Ascending aorta (tissue), 2 donors: ENCODE data around the gene PROSER3. TPM values are rescaled to one million over a fixed set of nuclear protein-coding genes. Genes with fewer than 3 reads are reported as not detected.

ENCODE experiments used
- DNase-seq, 2 donors: peaks; one replicate each; pipeline ENCODE4 v3.0.0-alpha.2; 2019; ENCODE audit warnings: low spot score in 2 of 2
- H3K27ac ChIP-seq, 2 donors: fragments of 200-600 bp; sonication (generic); one replicate each; pipeline ENCODE4 v1.5.1; 2016 to 2017; ENCODE audit warnings: mild to moderate bottlenecking in 1 of 2
- H3K27me3 ChIP-seq: fragments of 200-600 bp; sonication (generic); one replicate; pipeline ENCODE4 v1.5.1; 2017
- H3K36me3 ChIP-seq, 2 donors: fragments of 200-600 bp; sonication (generic); one replicate each; pipeline ENCODE4 v1.5.1; 2016
- H3K4me1 ChIP-seq, 2 donors: fragments of 200-600 bp; sonication (generic); one replicate each; pipeline ENCODE4 v1.5.1; 2016 to 2017; ENCODE audit warnings: mild to moderate bottlenecking in 1 of 2
- H3K4me3 ChIP-seq, 2 donors: fragments of 200-600 bp; sonication (generic); one replicate each; pipeline ENCODE4 v1.5.1; 2016 to 2017; ENCODE audit warnings: mild to moderate bottlenecking in 1 of 2
- H3K9me3 ChIP-seq, 2 donors: fragments of 200-600 bp; sonication (generic); one replicate each; pipeline ENCODE4 v1.5.1; 2016
- intact Hi-C: fragments of 100-400 bp; cut with DNase I; formaldehyde crosslinking; loops from one replicate; pipeline ENCODE4 v1.15.1; 2023
- total RNA-seq: library from RNA; depleted of rRNA; stranded (reverse); fragments of >200 nt; gene quantifications from one replicate; pipeline ENCODE4 v1.1.0, GENCODE V29; 2016
- TF ChIP-seq, protein P1 (sequence below), 3 experiments: fragments of 200-600 bp in 2 of 3; fragments of 450-650 bp in 1 of 3; sonication (generic) in 2 of 3; IDR thresholded peaks; one replicate each; pipeline ENCODE4 v1.5.1; 2016 to 2019; ENCODE audit warnings: antibody characterized with exemption in 3 of 3, mild to moderate bottlenecking in 1 of 3, moderate library complexity in 1 of 3

PROSER3 gene
- total RNA-seq, 1 donor from 2014 or later, result 6.5 TPM

DNA sequence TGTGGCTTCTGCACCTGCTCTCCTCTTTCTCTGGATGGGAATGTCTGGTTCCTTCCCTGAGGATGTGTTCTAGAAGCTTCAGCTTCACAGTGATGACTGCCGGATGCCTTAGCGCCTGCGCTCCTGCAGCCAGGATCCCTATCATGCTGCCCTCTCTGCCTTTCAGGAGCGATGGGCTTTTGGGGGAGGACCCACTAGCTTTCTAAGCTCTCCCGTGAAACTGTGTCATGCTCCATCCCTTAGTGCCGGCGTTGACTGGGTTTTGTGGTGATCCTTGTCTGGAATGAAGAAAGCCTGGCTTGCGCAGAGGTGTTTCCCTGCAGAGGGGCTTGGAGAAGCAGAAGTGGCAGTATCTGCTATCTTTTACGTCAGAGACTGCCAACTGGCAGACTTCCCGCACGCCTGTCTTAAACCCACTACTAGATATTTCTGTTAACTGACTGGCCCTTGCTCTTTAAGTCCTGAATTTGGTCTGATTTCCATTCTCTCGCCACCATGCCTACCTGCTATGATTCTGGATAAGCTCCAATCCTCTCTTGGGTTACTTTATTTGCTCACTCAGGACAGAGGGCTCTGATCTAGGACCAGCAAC is 44.0 kb upstream of the PROSER3 start:
- no peaks in the 10 kb centered on the region for H3K36me3 ChIP-seq
- intact Hi-C loops, result no loop called here

DNA sequence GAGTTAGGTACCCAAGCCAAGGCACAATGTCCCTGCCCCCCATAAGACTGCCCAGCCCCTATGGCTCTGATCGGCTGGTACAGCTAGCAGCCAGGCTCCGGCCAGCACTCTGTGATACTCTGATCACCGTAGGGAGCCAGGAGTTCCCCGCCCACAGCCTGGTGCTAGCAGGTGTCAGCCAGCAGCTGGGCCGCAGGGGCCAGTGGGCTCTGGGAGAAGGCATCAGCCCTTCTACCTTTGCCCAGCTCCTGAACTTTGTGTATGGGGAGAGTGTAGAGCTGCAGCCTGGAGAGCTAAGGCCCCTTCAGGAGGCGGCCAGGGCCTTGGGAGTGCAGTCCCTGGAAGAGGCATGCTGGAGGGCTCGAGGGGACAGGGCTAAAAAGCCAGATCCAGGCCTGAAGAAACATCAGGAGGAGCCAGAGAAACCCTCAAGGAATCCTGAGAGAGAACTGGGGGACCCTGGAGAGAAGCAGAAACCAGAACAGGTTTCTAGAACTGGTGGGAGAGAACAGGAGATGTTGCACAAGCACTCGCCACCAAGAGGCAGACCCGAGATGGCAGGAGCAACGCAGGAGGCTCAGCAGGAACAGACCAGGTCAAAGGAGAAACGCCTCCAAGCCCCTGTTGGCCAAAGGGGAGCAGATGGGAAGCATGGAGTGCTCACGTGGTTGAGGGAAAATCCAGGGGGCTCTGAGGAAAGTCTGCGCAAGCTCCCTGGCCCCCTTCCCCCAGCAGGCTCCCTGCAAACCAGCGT is 43.2 kb upstream of the PROSER3 start:
- no peak for DNase-seq
- H3K4me1 ChIP-seq, result peaks cover 7 to 19% of the 10 kb centered on the region in 2 donors
- peaks cover 1 to 3% of the 10 kb centered on the region in 2 donors for H3K36me3 ChIP-seq
- no peaks in the 10 kb centered on the region for H3K9me3 ChIP-seq
- intact Hi-C loops, result no loop called here
- H3K27ac ChIP-seq, result no peak overlapping the region
- no peak overlapping the region for H3K4me3 ChIP-seq
- TF ChIP-seq, protein P1, sequence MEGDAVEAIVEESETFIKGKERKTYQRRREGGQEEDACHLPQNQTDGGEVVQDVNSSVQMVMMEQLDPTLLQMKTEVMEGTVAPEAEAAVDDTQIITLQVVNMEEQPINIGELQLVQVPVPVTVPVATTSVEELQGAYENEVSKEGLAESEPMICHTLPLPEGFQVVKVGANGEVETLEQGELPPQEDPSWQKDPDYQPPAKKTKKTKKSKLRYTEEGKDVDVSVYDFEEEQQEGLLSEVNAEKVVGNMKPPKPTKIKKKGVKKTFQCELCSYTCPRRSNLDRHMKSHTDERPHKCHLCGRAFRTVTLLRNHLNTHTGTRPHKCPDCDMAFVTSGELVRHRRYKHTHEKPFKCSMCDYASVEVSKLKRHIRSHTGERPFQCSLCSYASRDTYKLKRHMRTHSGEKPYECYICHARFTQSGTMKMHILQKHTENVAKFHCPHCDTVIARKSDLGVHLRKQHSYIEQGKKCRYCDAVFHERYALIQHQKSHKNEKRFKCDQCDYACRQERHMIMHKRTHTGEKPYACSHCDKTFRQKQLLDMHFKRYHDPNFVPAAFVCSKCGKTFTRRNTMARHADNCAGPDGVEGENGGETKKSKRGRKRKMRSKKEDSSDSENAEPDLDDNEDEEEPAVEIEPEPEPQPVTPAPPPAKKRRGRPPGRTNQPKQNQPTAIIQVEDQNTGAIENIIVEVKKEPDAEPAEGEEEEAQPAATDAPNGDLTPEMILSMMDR (IDR thresholded peaks at IDR 0.05), result no peak
- no peaks in the 10 kb centered on the region for H3K27me3 ChIP-seq

More for the DNA sequence above, 44.0 kb upstream of the PROSER3 start:
- TF ChIP-seq, protein P1 (IDR thresholded peaks at IDR 0.05), result no peak
- Histone ChIP-seq H3K4me1 (peaks cover 6 to 15% of the 10 kb centered on the region in 2 donors), H3K4me3 (no peak overlapping the region), H3K27me3 (no peaks in the 10 kb centered on the region), H3K27ac (no peak overlapping the region), H3K9me3 (no peaks in the 10 kb centered on the region)
- no peak for DNase-seq

- Histone ChIP-seq H3K4me1 (peaks cover 7 to 19% of the 10 kb centered on the region in 2 donors), H3K9me3 (no peaks in the 10 kb centered on the region), H3K36me3 (peaks cover 7 to 9% of the 10 kb centered on the region in 2 donors), H3K27me3 (no peaks in the 10 kb centered on the region), H3K4me3 (peak overlapping the region in 1 of 2 donors; percentile 79), H3K27ac (peak overlapping the region; percentile 85 to 86)
- TF ChIP-seq, protein P1 (IDR thresholded peaks at IDR 0.05), result no peak
- DNase-seq, result no peak
- intact Hi-C loops, result no loop called here
These were observed 42.6 kb upstream of the PROSER3 start for GRCh38 chr19:35715355-35715809.

DNA sequence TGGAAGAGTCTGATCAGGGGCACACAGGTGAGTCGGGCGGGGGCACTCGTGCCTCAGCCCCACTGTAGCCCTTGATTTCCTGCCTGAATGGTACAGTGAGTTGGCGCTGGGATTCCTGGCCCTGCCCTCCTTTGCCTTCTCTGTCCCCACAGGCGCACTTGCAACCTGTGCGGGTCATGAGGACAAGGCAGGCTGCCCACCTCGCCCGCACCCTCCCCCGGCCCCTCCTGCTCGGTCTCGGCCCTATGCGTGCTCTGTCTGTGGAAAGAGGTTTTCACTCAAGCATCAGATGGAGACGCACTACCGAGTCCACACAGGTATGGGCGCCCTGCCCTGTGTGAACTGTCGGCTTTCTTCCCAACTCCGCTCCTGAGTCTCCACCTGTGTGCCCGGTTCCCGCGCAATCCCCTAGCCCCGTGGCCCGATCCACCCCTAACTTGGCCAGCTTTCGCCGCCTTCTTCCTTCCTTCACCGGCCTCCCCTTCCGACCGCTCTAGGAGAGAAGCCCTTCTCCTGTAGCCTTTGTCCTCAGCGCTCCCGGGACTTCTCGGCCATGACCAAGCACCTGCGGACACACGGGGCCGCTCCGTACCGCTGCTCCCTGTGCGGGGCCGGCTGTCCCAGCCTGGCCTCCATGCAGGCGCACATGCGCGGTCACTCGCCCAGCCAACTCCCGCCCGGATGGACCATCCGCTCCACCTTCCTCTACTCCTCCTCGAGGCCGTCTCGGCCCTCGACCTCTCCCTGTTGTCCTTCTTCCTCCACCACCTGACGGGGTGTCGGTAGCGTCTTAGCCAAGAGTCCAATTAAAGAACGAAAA is 41.8 kb upstream of the PROSER3 start:
- H3K27ac ChIP-seq, result peak overlapping the region; percentile 85 to 86
- no peaks in the 10 kb centered on the region for H3K27me3 ChIP-seq
- no peaks in the 10 kb centered on the region for H3K9me3 ChIP-seq
- peak overlapping the region; percentile 79 to 95 for H3K4me3 ChIP-seq
- peaks cover 7 to 19% of the 10 kb centered on the region in 2 donors for H3K4me1 ChIP-seq
- DNase-seq, result peak in 1 of 2 donors; percentile 63
- H3K36me3 ChIP-seq, result peaks cover 14 to 17% of the 10 kb centered on the region in 2 donors
- intact Hi-C loops, result loop anchor here (1.0 to 2.0 kb wide), 3 partner anchors 23 to 59 kb away; partner anchors contain the start of genes ARHGAP33, PSENEN and U2AF1L4
- TF ChIP-seq, protein P1 (IDR thresholded peaks at IDR 0.05), result no peak
